GM12865 (cell line): Measurements from ENCODE around the gene ADGRD1.
"Not testable (repeated sequence)": the region's sequence is repeated elsewhere in the genome, so short reads cannot be mapped to it uniquely, and the experiment has no call there.

Experiments used
- DNase-seq: peaks from one replicate; pipeline ENCODE4 v3.0.0; 2010; ENCODE audit warnings: low read depth
- H3K4me3 ChIP-seq: 2 replicates; pipeline ENCODE4 v1.5.1; 2011; ENCODE audit warnings: mild to moderate bottlenecking, low read depth, low read length, control low read depth
- TF ChIP-seq, protein P1 (sequence below): IDR thresholded peaks from 2 replicates; pipeline ENCODE4 v1.5.1; 2011; ENCODE audit warnings: low read length, control low read depth, low read depth, inconsistent platforms; ENCODE audit not compliant: insufficient read depth; ENCODE audit errors: missing control alignments

The ADGRD1 gene

DNA sequence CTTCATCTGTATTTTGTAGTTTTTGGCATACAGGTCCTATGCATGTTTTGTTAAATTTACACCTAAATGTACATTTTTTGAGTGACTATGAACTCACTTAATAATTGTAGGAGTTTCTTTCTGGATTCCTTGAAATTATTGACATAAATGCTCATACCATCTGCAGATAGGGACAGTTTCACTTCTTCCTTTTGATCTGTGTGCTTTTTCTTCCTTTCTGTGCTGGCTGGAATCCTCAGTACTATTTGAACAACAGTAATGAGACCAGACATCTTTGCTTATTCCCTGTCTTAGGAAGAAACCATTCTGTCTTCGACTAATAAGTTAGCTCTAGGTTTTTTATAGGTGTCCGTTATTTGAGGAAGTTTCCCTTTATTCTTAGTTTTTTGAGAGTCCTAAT lies 110.3 kb downstream of the ADGRD1 start:
- TF ChIP-seq, protein P1, sequence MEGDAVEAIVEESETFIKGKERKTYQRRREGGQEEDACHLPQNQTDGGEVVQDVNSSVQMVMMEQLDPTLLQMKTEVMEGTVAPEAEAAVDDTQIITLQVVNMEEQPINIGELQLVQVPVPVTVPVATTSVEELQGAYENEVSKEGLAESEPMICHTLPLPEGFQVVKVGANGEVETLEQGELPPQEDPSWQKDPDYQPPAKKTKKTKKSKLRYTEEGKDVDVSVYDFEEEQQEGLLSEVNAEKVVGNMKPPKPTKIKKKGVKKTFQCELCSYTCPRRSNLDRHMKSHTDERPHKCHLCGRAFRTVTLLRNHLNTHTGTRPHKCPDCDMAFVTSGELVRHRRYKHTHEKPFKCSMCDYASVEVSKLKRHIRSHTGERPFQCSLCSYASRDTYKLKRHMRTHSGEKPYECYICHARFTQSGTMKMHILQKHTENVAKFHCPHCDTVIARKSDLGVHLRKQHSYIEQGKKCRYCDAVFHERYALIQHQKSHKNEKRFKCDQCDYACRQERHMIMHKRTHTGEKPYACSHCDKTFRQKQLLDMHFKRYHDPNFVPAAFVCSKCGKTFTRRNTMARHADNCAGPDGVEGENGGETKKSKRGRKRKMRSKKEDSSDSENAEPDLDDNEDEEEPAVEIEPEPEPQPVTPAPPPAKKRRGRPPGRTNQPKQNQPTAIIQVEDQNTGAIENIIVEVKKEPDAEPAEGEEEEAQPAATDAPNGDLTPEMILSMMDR = no peak
- H3K4me3 ChIP-seq = no peak overlapping the region
- DNase-seq = no peak

DNA sequence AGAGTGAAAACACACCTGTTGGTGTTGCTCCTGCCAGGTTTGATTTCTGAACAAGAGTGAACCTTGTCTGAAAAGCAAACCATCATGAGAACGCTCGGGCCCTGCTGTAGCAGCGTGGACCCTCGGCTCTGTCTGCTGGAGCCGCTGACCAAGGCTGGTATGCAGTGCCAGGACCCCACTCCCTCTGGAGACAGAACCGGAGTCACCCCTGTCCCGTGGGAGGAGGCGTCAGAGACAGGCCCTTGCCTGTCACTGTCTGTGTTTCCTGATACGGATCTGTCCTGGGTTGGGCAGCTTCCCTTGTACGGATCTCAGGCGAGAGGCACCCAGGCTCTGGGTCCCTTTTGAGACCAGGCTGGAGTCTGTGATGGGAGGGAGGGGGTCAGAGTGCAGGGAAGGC lies 111.6 kb downstream of the ADGRD1 start:
- H3K4me3 ChIP-seq = no peak overlapping the region
- TF ChIP-seq, protein P1 = no peak
- DNase-seq = no peak

DNA sequence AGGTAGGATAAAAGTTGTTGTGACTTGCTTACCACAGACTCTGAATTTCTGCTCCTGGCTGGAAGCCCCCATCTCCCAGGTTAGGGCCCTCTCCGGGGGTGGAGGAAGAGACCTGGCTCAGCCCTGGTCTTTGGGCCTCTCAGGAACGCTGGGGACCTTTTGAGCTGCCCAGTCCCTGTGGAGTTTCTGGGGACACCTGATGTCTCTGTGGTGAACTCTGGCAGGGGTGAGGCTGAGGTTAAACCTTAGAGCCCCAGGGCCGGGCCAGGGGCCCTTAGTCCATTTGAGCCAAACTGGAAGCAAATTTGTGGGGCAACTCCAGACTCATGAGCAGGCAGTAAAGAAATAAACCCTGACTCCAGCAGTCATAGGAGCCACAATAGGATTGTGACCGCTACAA lies 112.1 kb downstream of the ADGRD1 start:
- DNase-seq = no peak
- H3K4me3 ChIP-seq = no peak overlapping the region
- TF ChIP-seq, protein P1 = no peak

DNA sequence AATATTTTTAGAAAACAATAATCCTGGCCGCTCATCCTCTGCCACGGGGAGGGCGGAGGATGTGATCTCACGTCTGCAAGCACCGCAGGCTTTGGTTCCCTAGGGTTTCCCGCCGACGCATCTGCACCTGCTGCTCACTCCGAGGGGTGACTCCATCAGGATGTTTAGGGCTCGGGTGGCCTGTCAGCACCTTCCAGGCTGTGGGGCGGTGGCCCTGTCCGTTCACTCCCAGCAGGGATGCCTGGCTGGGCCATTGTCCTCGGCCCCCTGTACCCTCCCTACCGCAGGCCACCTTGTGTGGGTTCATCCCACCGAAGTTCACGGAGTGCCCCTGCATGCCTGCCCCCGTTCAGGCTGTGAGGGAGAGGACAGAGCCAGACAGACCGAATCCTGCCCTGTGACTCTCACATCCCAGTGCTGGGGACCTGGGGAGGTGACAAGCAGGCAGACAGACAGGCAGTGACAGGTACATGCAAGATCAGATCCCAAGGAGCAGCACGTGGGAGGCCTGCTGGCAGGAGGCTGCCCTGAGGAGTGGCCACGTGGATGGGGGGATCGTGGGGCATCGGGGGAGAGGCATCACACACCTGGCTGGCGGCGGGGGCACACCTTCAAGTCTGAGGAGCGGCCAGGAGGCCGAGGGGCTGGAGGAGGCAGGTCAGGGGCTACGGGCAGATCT lies 112.6 kb downstream of the ADGRD1 start:
- no peak for DNase-seq
- TF ChIP-seq, protein P1 = no peak

DNA sequence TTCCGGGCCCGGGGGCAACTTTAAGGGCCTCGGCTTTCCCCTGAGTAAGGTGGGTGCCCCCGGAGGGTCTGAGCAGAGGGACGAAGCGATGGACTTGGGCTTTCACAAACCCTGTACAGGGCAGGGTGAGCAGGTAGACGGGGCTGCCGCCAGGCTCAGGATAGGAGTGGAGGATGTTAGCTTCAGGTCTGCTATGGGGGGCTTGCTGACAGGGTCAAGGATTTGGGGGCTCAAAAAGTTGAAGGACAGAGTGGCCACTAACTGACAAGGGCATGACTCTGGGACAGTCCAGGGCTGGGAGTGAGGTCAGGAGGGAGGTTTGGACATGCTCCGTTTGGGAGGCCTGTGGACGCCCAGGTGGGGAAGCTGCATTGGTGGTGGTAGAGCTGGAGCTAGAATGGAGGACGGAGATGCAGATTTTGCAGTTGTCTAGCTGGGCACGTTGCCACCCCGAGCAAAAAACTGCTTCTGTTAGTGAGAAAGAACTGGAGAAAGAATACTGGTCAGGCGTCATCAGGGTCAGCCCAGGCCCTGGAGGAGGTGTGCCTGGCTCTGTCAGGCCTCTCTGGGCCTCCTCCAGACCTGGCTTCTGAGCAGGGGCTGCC lies 113.3 kb downstream of the ADGRD1 start:
- no peak overlapping the region for H3K4me3 ChIP-seq
- TF ChIP-seq, protein P1 = no peak
- DNase-seq = no peak

More for the DNA sequence above, 112.6 kb downstream of the ADGRD1 start:
- H3K4me3 ChIP-seq = no peak overlapping the region

DNA sequence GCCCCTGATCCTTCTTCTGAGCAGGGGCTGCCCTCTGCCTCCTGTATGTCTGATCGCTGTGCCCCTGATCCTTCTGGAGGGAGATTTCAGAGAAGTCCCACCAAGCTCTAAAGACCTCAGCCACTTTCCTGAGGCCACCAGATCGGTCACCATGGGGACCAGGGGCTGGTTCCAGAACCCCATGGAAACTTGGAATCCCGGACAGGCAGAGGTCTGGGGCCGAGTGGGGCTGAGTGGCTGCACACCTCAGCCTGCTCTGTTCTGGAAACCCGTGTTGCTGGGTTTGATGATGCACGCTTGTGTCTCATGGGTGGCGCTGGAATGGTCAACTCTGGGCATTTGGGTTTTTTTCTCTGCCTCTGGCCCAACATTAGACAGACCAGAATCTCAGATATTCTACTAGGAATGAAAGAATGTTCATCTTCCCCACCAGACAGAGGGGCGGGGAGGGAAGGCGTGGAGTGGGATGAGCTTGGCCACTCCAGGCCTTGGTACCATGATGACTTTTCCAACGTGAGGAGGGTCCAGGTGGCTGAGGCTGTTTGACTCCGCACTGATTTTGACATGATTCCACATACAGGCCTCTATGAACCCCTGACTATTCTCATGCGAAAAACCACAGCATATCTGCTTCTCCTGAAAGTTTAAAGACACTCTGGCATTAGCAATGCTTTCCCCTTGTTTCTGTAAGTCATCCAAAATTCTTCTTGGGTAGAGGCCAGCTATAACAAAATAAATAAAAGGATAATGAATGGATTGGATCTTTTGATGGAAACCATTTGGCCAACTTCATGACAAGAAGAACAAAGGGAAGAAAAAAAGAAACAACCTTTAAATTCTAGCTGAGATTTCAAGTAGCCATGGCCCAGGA lies 114.5 kb downstream of the ADGRD1 start:
- no peak for DNase-seq
- H3K4me3 ChIP-seq = no peak overlapping the region
- TF ChIP-seq, protein P1 = no peak

DNA sequence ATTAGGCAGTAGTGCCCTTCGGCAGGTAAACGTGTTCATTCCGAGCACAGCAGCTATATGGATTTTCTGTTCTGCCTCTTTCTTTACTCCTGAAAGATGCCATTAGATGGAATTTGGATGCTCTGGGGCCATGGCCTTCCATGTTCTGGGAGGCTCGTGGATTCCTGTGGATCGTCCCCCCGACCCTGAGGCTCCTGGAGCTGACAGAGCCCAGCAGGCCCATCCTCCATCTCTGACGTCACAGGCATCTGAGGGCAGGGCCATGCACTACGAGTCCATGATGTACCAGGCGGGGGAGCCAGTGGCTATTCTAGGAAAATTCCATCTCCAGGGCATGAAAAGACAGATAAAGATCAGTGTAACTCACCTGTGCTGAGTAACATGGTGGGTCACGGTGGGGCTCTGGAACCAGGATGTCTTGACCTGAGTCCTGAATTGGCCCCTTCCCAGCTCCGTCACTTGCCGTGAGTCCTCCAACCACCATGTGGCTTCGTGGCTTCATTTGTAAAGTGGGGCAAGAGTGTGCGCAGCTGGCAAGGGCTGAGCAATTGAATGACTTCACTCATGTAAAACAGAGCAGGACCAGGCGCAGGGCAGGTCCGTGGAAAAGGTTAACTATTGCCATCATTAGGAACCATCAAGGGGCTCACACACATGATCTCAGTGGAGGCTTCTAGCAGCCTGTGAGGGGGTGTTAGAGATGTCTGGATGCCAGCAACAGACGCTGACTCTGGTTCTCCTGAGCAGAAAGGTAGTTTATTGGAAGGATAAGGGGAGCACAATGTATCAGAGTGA lies 115.4 kb downstream of the ADGRD1 start:
- H3K4me3 ChIP-seq, DNase-seq: not testable (repeated sequence)

DNA sequence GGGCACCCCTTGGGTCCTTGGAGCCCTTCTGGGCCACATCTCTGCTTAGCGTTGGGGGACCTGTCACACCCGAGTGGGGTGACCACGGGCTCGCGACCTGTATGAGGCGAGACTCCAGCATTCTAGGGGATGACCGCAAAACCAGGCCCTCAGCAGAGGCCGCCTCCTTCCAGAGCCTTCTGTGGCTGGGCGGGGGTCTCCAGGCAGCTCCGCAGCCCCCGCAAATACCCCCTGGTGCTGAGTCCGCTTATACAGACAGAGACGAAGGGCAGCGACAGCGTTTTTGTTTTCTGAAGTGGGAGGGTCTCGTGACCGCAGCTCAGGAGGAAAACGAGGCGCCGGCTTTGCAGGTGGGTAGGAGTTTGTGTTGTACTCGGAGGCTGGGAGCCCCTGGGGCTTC lies 116.4 kb downstream of the ADGRD1 start:
- not testable (repeated sequence) for H3K4me3 ChIP-seq, DNase-seq

DNA sequence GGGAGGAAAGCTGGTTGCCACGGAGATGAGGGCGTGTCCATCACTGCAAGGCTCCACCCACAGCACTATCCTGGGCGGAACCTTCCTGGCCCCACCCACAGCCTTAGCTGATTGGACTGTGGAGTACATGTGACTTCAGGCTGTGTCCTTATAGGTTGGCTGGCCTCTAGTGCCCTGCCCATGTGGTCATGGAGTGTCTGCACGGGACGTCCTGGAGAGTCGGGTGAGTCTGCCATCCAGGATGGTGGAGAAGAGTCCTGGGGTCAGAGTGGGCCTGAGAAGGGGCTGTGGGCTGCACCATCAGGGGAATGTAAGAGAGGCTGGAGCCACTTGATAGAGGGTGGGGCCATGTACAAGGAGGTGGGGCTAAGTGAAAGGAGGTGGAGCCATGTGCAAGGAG lies 117.0 kb downstream of the ADGRD1 start:
- not testable (repeated sequence) for DNase-seq, H3K4me3 ChIP-seq

DNA sequence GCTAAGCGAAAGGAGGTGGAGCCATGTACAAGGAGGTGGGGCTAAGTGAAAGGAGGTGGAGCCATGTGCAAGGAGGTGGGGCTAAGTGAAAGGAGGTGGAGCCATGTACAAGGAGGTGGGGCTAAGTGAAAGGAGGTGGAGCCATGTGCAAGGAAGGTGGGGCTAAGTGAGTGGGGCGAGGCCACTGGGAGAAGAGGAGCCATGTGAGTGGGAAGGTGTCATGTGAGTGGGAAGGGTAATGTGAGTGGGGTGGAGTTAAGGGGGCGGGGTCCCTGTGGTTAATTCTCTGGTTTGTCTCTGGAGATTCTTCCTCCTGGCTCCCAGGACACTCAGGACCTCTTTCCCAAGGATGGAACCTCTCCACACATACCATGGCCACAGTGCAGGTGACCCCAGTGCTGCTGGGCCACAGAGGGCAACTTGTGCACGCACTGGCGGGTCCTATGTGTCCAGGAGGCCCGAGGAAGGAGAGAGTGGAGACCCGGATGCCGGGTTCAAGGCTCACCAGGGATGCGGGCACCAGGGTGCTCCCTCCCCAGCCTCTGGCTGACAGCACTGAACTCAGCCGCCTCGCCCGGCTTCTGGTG lies 117.6 kb downstream of the ADGRD1 start:
- H3K4me3 ChIP-seq, DNase-seq: not testable (repeated sequence)
